Stimulated activated CD8-positive, alpha-beta memory T cell treated with anti-CD3 and anti-CD28 coated beads, Interleukin-12 subunit alpha, Interleukin-12 subunit beta, amount 100 ng/mL, for 1 hour (primary cell): ENCODE measurements around the gene USP53.
"Not testable (repeated sequence)": the region's sequence is repeated elsewhere in the genome, so short reads cannot be mapped to it uniquely, and the experiment has no call there.

Source experiments
- DNase-seq: peaks from one replicate; pipeline ENCODE4 v3.0.0-alpha.2; 2020; ENCODE audit warnings: low read depth

The USP53 gene

DNA sequence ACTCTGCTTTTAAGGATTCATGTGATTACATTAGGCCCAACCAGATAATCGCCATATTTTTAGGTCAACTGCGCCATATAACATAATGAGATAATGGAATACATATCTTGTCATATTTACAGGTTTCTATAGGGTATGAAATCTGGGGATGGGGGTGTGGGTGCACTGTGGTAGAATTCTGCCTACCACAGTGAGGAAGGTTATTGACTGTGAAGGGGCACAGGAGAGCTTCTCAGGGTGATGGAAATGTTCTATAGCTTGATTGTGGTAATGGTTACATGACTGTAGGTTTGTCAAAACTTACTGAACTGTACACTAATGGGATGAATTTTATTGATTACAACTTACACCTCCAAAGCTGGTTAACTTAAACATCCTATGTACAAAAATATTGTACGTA, 15.9 kb downstream of the USP53 start:
- no peak for DNase-seq

DNA sequence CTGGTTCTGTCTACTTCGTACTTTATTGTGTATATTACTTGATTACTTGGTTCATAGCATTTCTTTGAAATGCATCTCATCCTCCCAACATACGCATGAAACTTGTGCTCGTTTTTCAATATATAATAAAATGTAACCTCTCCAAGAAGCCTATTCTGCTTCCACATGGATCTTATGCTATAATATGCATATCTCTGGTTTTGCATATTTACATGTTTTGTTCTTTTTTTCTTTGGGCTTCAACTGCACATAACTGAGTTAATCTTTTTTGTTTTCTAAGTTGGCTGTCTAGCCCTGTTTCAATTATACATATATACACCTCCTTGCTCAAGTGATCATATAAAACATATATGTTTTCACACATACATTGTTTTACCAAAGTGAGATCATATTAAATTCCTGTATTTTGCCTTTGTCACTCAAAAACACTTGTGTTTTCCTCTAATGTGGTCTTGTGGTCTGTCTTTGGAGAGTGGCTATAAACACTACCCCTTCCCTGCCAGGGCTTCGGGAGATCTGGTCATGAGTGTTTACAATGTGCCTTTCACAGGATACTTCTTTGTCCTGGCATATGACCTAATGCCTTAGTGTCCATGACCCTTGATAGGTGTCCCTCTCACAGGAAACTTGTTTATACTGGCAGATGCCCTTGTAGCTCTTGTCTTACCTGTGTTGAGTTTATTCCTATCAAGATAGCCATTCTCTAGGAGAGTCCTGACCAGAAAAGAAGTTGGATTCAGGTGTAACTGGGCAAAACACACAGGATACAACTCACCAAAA, 17.6 kb downstream of the USP53 start:
- no peak for DNase-seq

DNA sequence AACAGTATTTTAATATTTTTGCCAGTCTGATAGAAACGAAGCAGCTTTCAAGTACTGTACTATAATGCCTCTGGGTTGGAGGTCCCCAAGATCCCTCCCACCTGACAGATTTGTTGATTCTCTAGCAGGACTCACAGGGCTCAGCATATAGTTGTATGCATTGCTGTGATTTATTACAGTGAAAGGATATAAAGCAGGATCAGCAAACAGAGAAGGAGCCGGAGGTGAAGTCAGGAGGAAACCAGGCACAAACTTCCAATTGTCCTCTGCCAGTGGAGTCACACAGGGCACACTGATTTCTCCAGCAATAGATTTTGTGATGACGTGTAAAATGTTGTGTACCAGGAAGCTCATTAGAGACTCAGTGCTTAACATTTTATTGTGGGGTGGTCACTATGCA, 19.0 kb downstream of the USP53 start:
- DNase-seq: no peak

DNA sequence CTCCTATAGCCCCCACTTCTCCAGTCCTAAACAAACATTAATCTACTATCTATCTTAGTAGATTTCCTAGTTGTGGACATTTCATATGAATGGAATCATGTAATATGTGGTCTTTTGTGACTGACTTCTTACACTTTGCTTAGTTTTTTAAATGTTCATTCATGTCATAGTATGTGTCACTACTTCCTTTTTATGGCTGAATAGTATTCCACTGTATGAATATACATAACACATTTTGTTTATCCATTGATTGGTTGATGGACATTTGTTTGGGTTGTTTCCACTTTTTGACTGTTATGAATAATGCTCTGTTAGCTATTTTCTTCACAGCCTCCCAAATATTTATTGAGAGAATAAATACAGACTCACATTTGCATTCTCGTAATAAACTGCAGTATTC, 19.8 kb downstream of the USP53 start:
- no peak for DNase-seq

DNA sequence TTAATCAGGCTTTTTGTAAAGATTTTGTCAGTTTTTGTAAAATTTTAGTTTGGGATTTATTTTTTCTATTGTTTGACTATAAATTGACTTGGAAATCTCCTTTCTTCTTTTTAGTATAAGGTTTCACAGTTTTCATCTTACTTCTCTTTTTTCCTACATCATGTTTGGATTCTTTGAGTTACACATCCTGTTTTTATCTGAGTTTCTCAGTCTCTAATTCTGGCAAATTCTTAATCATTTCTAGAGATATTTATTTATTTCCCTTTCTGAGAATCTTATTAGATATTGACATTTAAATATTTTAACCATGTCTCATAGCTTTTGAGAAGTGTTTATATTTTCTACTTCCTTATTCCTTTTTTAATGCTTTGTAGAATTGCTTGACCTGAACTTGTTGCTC, 20.7 kb downstream of the USP53 start:
- no peak for DNase-seq

DNA sequence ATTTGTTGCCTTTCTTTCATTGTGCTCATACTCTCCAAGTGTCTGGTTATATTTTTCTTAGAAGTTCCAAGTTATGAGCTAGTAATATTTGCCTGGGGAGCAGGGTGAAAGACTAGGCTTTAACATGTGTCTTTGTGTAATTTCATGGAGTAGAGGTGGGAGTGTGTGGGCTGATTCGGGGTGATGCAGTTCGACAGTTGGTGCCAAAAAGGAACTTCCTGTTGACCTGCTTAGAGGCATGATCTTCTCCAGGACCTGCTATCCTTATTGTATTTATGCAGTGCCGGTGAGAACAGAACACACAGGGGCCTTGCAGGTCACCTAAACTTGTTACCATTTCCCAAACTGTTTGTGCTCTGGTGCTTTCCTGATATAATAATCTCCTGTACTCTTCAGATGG, 21.2 kb downstream of the USP53 start:
- DNase-seq: no peak

DNA sequence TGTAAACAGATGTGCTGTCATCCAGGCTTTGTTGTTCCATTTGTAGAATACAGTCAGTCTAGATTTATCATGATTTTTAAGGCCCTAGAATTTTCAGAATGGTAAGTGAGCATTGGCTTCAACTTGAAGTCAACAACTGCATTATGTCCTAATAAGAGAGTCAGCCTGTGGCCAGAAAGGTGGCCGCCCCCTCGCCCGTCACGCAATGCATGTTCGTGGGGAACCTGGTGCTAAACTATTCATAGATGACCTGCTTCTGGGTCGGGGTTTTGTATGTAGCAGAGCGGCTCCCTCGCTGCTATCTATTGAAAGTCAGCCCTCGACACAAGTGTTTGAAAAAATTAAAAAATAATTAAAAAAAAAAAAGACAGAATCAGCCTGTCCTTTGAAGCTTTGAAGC, 24.7 kb downstream of the USP53 start:
- DNase-seq: no peak

DNA sequence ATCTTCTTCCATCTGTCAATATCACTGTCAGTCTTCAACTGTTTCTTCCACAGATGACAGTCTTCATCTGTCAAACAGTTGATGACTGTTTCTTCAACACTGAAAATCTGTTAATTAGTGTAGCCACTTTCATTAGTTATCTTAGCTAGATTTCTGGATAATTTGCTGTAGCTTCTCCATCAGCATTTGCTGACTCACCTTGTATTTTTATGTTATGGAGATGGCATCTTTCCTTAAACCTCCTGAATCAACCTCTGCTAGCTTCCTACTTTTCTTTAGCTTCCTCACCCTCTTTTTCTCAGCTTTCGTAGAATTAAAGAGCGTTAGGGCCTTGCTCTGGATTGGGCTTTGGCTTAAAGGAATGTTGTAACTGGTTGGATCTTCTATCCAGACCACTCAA, 25.1 kb downstream of the USP53 start:
- DNase-seq: no peak

DNA sequence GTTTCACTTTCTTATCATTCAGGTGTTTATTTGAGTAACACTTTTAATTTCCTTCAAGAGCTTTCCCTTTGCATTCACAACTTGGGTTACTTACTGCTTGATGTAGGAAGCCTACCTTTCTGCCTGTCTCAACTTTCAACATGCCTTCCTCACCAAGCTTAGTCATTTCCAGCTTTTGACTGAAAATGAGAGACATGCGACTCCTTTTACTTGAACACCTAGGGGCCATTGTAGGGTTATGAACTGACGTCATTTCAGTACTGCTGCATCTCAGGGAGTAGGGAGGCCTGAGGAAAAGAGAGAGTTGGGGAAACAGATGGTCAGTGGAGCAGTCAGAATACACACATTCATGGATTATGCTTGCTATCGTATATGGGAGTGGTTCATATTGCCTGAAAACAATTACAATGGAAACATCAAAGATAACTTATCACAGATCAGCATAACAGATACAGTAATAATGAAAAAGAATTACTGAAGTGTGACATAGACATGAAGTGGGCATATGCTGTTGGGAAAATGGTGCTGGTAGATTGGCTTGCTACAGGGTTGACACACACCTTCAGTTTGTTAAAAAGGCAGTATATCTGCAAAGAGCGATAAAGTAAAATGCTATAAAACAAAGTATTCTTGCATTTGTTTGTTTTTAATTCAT, 25.7 kb downstream of the USP53 start:
- DNase-seq: no peak

DNA sequence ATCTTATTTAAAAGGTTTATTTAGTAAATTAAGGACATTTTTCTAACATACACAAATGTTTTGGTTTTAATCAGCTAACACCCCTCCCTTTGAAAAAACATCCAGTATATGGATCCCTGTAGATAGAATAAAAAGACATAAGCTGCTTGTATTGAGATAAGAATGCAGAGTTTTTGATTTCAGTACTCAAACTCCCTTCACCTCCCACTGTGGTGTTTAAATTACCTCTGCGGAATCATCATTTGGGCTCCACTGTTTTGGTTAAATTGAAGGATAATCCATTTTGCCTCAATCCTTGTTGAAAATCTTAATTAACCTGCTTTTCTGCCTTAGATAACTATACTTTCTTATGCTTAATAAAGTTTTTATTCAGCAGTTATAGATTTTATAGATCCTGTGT, 27.6 kb downstream of the USP53 start:
- no peak for DNase-seq

DNA sequence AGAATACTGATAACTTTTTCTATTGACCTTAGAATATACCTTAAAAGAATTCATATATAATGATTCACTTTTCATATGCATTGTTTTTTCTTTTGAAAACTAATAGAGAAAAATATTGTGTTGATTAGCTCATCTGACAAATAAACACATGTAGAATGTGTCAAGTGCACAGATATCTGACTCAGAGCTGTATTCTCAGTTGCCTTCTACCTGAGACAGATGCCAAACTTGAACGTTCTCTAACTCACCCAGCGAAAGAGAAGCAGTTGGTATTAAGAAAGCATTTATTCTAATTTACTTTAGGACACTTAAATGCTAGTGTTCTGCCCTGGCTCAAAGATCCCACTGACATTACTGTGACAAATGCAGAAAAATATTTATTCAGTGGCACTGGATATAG, 28.1 kb downstream of the USP53 start:
- no peak for DNase-seq

DNA sequence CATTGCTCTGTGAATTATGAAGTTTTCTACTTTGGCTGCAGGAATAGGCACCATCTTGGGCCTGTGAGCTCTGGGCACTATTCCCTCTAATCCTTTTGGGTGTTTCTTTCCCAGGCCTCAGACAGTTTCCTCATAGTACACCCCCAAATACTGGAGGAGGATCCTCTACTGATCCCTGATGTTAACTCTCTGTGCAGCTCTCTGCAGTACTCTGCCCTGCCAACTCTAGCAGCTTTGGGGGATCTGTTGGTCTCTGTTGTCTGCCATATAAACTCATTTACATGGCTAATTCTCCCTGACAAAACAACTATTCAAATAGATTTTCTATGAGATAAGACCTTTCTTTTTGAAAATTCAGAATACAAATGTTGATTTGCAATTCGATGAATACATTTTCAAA, 29.9 kb downstream of the USP53 start:
- DNase-seq: no peak

DNA sequence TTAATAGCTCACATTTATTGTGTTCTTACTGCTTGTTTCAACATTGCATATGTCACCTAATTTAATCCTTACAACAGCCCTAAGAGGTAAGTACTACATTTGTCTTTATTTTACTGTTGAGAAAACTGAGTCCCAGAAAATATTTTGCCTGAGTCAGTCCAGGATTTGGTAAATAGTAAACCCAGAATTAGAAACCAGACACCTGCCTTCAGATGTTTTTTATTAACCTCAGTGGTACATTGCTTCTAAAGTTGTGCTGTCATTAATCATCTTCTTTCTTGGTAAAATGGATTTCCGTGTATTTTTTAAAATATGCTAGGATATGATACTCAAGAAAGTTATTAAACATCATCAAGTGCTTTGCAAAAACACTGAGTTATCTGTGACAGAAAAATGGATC, 31.4 kb downstream of the USP53 start:
- no peak for DNase-seq

DNA sequence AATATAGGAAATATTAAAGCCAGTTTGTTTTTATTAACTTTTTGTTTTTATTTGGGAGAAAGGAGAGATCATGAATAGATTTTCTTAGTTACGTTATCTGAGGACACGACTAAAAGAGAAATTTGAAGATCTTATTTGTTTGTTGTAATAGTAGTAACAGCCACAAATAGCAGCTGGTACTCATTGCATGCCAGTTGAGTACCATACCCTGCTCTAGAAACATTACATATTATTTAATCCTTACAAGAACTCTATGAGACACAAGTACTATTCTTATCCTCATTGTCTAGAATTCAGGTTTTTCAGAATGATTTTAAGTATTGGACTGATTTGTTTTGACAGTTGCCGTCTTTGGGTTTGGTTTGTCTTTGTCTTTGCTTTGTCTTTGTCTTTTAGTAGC, 31.8 kb downstream of the USP53 start:
- DNase-seq: no peak

DNA sequence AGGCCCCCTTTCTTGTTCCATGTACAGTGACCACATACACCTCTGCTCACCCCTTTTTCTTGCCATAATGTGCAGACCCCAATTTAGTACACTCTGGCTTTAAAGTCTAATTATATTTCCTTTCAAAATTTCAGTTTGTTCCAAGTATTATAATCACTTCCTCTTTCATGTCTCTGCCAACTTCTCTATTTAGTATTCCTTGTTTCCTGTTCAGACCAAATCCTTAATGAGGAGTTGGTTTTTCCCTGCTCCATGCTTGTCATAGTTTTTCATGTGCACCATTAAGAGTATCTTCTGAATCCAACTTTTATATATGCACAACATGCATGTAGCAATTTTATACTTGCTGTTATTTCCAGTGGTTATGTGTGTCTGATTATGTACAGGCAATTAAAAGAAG, 32.3 kb downstream of the USP53 start:
- DNase-seq: no peak

DNA sequence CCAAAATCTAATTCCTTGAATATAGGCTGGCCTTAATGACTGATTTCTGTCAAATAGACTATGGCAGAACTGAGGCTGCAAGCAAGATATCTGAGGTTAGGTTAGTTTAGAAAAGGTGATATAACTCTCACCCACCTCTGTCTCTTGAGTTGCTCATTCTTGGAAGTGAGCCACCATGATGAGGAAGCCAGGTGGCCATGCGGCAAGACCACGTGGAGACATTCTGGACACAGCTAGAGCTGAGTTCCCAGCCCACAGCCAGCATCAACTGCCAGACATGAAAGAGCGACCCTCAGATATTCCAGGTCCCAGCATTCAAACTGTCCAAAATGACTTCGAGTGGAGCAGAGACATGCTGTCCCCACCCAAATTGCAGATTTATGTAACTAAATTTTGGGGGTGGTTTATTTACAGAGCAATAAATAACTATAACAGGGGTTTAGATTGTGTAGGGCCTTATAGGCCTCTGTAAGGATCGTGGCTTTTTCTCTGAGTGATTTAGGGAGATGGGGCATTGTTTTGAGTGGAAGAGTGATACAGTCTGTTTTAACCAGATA, 33.7 kb downstream of the USP53 start:
- DNase-seq: no peak

DNA sequence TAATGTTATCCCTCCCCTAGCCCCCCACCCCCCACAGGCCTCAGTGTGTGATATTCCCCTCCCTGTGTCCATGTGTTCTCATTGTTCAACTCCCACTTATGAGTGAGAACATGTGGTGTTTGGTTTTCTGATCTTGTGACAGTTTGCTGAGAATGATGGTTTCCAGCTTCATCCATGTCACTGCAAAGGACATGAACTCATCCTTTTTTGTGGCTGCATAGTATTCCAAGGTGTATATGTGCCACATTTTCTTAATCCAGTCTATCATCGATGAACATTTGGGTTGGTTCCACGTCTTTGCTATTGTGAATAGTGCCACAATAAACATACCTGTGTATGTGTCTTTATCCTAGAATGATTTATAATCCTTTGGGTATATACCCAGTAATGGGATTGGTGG, 38.5 kb downstream of the USP53 start:
- DNase-seq: not testable (repeated sequence)

DNA sequence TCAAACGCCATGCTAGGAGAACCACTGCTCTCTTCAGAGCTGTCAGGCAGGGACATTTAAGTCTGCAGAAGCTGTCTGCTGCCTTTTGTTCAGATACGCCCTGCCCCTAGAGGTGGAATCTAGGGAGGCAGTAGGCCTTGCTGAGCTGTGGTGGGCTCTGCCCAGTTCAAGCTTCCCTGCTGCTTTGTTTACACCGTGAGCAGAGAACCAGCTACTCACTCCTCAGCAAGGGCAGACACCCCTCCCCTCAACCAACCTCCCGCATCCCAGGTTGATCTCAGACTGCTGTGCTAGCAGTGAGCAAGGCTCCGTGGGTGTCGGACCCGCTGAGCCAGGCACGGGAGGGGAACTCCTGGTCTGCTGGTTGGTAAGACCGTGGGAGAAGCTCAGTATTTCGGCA, 42.7 kb downstream of the USP53 start:
- DNase-seq: not testable (repeated sequence)

DNA sequence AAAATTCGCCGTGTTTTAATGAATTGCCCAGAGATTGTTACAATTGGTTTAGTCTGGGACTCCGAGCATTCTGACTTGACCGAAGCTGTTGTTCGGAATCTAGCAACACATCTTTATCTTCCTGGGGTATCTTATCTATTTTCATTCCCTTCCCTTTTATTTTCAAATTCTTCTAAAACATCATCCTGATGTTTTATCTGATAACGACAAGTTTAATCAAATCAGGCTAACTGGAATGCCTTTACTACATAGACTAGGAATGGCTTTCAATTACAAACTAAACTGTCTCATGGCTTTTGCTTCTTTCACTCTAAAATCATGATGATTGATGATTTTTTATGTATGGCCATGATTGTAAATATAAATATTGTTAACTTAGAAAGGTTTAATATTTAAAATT, 48.0 kb downstream of the USP53 start:
- no peak for DNase-seq

DNA sequence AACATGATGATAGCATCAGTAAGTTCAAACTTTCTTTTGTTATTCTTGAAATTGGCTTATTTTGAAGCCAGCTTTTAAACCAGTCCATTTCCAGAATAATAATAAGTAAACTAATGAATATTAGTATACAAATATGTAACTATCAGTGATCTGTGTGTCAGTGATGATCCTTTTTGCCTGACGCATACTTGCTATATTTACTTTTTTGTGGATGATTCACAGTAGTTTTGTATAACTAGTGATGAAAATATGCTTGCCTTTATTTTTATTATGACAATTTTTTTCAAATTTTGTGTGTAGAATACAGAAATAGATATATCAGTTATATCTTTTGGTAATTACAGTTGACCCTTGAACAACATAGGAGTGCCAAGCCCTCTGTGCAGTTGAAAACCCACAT, 49.5 kb downstream of the USP53 start:
- no peak for DNase-seq

DNA sequence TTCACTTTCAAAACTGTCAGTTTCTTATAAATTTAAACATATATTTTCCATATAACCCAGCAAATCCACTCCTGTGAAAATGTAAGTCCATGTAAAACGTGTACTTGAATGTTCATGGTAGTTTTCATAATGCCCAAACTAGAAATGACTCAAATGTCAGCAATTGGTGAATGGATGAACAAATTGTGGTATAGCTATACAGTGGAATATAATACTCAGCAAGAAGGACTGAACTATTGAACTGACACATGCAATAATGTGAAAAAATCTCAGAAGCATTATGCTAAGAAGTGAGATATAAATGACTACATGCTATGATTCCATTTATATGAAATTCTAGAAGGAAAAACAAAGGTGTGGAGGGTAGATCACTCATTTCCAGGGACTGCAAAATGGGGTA, 52.2 kb downstream of the USP53 start:
- DNase-seq: no peak

DNA sequence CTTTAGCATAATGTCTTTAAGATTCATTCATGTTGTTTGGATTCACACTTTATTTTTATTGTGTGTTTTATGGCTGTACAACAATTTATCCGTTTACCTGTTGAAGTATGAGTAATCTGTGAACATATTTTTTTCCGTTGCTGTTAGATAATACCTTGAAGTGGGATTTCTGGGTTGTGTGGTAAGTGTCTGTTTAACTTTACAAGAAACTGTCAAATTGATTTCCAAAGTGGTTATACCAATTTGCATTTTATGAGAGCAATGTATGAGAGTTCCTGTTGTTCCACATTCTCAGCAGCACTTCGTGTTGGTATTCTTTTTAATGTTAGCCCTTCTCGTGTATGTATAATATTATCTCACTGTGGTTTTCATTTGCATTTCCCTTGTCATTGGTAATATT, 53.6 kb downstream of the USP53 start:
- DNase-seq: no peak

DNA sequence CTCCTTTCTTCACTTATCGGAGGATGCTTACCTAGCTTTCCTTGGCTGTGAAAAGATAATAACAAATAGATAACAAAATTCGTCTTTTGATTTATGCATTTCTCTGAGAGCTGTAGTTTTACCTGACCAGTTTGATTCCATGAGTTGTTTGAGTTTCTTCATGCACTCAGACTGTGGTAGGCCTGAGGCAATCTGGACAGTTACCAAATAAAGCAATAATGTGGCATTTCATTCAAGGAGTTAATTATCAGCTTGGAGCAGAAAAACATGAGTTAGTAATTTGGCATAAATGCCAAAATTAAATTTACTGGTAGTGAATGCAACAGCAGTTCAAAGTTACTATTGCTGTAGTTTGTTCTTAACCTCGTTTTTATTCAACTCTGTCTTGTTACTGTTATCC, 56.0 kb downstream of the USP53 start:
- no peak for DNase-seq
